NOMO-1 treated with DMSO at 0.1 percent for 48 hours (cell line): Measurements from ENCODE around the gene VCX.
"Not testable (repeated sequence)": the region's sequence is repeated elsewhere in the genome, so short reads cannot be mapped to it uniquely, and the experiment has no call there.

Experiments used
- DNase-seq: peaks from one replicate; lab custom pipeline; 2025; ENCODE audit not compliant: unreplicated experiment; lab: John Stamatoyannopoulos, UW

Gene VCX

DNA sequence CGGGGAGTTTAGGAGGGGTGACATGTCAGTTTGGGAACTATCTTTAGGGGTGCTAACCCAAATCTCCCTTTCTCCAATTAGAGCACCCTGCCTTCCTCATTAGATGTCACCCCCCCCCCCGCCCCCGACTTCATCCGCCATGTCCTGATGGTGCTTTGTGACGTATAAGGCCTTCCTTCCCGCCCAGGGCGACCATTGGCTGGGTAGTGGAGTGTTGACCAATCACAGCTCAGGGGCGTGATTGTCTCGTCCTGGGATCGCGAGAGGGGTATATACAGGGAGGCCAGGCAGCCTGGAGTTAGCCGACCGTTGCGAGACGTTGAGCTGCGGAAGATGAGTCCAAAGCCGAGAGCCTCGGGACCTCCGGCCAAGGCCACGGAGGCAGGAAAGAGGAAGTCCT is at the start of gene VCX:
Gene VCX, plus strand, starts transcription at position 301 of the 400 bp plus-strand sequence. Its CDS starts 33 bp downstream, at position 334.
- not testable (repeated sequence) for DNase-seq

DNA sequence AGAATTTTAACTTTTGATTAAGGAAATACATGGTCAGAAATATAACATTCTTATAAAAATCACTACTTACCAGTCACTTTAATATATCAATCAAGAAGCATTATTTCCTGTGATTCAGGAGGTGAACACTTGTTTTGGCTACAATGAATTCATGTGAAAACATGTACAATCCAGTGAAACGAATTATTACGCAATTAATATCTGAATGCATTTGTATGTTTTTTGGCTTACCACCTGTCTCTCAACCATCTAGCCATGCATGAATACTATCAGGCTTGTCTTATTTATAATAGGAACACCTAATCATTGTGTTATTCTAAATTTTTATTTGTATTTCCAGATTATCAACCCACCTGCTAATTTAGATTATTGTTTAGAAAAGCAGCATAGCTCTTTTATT is 44.6 kb upstream of the VCX start:
- no peak for DNase-seq

DNA sequence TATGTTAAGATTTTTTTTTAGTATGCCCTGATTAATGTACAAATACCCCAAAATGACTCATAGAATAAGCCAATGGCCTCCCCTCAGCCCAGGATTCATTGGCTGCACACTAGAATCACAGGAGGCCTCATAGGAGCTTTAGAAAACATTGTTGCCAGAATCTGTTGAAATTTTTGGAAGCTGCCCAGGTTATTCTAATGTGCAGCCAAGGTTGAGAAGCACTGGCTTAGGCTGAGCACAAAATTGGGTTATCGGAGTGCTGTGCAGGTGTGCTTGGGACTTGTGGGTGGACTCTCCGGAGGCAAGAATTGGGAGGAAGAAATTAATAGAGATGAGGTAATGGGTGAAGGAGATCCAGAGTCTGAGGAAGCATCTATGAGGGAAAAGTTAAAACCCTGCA is 41.3 kb upstream of the VCX start:
- DNase-seq: no peak

DNA sequence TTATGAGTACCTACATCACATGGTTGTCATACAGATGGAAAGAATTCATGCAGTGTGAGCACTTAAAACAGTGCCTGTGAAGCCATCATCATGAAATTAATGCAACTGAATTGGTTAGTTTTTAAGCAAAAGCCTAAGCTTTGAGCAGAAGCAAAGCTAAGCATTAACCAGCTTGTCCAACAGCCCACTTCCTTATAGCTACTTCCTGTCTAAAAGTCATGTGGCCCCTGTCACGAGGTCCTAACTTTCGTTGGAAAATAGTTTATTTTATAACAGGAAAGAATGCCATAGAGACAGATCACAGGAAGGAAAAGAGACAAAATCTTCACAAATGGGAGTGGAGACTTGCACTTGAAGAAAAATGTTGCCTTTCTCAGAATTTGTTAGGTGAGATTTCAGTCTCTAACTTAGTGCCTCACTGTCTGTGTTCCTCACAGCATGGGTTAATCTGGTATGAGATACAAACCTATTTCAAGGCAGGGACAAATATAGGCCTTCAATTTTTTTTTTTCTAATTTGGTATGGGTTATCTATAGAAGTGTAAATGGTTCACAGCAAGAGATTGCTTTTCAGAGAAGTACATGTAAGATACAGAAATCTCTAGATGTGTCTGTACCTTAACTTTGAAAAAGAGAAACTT is 27.7 kb upstream of the VCX start:
- DNase-seq: no peak

DNA sequence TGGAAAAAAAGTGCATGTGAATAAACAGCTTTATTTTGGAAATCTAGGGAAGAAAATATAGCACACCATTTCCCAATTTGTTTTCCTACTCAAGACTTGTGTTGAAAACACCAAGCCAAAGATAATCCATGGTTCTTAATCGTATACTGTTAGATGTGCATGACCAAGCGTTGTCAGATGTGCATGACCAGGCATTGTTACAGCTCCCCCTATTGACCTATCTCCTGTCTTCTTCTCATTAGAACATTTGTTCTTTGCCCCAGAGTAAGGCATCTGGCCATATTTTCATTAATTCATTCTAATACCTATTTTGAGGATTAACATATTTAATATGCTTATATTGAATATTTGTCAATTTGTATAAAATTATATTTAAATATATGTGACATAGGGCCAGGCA is 14.4 kb upstream of the VCX start:
- no peak for DNase-seq

DNA sequence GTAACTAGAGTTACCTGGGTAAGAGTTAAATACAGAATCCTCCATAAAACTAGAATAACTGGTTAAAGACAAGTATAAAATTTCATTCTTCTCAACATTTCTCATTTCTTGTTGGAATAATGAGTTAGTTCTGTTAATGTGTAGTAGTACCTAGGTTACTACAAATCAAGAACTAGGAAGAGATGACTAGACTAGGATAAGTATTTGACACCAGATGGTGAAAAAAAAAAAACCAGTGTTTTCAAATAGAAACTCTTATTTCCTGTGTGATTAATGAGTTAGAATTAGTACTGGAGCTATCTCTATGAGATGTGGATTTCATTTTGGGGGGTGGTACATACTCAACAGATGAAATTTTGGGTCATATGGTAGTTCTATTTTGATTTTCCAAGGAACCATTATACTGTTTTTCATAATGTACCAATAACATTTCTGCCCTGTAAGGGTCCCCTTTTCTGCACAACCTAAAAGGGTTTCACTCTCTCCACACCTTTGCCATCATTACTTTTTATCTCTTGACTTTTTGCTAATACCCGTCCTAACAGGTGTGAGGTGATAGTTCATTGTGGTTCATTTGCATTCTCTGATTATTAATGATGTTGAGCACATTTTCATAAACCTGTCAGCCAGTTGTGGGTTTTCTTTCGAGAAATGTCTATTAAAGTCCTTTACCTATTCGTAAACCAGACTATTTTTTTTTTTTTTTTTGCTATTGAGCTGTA is 1.7 kb upstream of the VCX start:
- no peak for DNase-seq

DNA sequence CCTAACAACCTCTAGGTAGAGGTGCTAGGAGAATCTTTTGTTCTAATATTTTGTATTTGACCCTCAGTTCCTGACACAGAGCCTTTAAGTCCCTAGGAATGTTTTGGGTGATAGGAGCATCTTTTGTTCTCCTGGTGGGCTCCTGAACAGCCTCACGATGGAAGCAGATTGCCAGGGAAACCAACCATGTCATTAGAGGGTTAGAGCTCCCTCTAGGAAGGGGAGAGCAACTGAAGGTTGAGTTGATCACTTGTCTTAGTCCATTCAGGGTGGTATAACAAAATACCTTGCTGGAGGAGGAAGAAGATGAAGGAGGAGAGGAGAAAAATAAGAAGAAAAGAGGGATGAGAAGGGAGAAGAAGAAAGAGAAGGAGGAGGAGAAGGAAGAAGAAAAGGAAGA is 9.2 kb downstream of the VCX start:
- no peak for DNase-seq

DNA sequence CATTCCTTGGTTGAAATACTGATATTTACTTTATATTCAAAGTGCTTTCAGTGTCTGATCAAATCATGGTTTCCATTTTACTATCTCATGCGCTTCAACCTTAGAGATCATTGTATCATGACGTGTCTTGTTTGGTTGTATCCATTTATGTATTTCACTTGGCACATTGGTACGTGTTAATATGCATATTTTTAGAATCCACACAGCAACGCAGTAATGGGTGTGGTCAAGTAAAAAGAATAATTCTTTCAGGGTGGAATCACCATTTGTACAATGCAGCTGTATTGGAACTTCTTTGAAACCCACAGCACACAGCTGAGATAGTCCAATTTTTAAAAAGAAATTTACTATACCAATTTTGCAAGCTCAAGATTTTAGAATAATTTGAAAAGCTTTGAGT is 29.1 kb downstream of the VCX start:
- DNase-seq: no peak

DNA sequence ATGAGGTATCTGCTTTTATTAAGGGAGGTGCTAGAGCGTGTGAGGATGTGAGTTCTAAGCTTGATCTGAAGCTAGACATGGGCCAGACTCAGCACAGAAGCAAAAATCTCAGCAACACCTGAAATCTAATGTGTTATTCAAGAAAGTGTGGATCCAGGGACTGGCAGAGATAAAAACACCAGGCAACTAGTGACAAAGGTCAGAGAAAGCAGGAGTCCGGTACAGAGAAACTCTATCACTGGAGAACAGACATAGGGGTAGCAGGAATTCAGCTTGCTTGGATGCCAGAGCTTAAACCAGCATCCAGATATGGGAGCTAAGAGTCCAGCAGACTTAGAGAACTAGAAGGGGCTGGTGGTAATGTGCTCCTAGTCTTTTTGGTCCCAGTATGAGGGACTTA is 34.0 kb downstream of the VCX start:
- no peak for DNase-seq

DNA sequence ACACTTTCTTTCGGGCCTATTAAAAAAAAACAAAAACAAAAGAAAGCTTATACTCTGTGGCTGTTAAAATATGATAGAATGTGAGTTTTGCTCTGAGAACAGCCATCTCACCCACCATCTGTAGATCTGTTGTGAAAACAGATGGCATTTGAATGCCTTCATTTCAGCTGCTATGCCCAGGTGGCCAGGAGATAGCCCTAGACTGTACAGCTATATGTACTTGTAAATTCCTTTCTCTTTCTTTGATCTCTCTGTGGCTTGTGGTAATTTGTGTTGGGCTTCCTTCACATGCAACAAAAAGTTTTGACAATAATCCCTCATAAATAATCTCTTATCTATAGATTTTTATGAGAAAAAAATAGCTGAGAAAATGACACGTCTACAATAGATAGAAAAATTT is 46.2 kb downstream of the VCX start:
- DNase-seq: no peak

DNA sequence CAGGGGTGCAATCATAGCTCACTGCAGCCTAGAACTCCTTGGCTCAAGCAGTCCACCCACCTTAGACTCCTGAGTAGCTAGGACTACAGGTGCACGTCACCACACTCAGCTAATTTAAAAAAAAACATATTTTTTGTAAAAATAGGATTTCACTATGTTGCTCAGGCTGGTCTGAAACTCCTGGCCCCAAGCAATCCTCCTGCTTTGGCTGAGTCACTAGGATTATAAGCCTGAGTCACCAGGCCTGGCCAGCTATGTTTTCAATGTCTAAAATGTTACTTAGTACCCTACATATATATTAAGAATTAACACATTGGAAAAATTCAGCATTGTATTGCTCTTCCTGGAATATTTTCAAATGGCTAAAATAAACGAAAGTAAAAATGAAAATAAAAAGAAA is 46.7 kb downstream of the VCX start:
- DNase-seq: no peak

DNA sequence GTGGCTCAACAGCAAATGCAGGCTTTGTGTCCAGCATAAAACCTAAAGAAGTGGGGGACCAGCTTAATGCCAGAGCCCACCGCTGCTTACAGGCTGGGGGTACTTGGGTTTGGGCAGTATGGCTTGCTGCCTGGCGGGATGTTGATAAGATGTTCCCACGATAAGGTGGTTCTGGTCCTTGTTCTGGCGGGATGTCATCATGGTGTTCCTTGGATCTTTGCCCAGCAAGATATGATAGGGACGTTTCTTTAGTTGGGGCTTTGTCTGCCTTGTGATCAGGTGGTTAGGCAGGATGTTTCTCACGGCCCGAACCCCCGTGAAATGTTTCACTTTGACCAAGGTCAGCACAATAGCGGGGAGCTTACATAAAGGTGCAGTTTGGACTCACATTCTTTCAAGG is 49.0 kb downstream of the VCX start:
- no peak for DNase-seq
